Thyroid gland (tissue), 4 donors: Measurements from ENCODE around the gene BMP5.

Experiments used
- CTCF ChIP-seq, 6 experiments: fragments of 200-600 bp in 3 of 6; fragments of 450-650 bp in 3 of 6; sonication (generic) in 3 of 6; IDR thresholded peaks; one replicate each; pipeline ENCODE4 v1.5.1; 2016 to 2019; ENCODE audit warnings: antibody characterized with exemption in 6 of 6, mild to moderate bottlenecking in 2 of 6, inconsistent platforms in 1 of 6, moderate library complexity in 1 of 6
- POLR2A ChIP-seq, 2 donors: fragments of 450-650 bp; IDR thresholded peaks; one replicate each; pipeline ENCODE4 v1.6.1; 2017; ENCODE audit warnings: antibody characterized with exemption in 2 of 2, mild to moderate bottlenecking in 2 of 2, moderate library complexity in 1 of 2

GRCh38 chr6:55726144-55726543, 149.2 kb downstream of the BMP5 start:
- TF ChIP-seq CTCF (IDR thresholded peaks at IDR 0.05): no peak
- TF ChIP-seq POLR2A (IDR thresholded peaks at IDR 0.05): no peak
